Ishikawa (cell line): ENCODE results near the gene BANP.

Experiments used
- CEBPB ChIP-seq: IDR thresholded peaks from 2 replicates; pipeline ENCODE4 v1.6.1; 2012
- CREB1 ChIP-seq: IDR thresholded peaks from 2 replicates; pipeline ENCODE4 v1.6.1; 2012; ENCODE audit warnings: low read depth
- EGR1 ChIP-seq: IDR thresholded peaks from 2 replicates; pipeline ENCODE4 v1.6.1; 2012
- EP300 ChIP-seq: IDR thresholded peaks from 2 replicates; pipeline ENCODE4 v1.6.1; 2012; ENCODE audit warnings: borderline replicate concordance
- TAF1 ChIP-seq: IDR thresholded peaks from 2 replicates; pipeline ENCODE4 v1.6.1; 2012; ENCODE audit warnings: low read depth, mild to moderate bottlenecking
- YY1 ChIP-seq: IDR thresholded peaks from 2 replicates; pipeline ENCODE4 v1.6.1; 2012; ENCODE audit warnings: low read depth
- TF ChIP-seq, protein P1 (sequence below): IDR thresholded peaks from 2 replicates; pipeline ENCODE4 v1.6.1; 2012
- TF ChIP-seq, protein P2 (sequence below): IDR thresholded peaks from 2 replicates; pipeline ENCODE4 v1.6.1; 2012

DNA sequence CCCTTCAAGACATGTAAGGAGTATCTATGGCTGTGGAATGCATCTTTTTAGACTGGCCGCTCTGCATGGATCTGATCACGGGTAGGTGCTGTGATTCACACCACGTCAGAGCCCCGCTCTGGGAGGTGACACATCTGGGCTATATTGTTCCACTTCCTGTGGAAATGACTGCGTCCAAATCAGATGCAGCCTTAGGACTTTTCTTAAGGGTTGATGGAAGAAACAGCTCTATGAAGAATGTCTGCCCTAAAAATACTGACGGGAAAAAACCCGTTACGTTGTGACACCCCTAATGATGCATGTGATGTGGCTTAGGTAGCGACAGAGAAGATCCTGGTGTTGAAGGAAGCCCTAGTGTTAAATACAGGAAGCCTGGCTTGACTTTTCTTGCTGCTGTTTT is 12.2 kb downstream of the BANP start:
- no peak for TF ChIP-seq TAF1
- TF ChIP-seq, protein P1, sequence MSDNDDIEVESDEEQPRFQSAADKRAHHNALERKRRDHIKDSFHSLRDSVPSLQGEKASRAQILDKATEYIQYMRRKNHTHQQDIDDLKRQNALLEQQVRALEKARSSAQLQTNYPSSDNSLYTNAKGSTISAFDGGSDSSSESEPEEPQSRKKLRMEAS = no peak
- no peak for TF ChIP-seq CREB1
- TF ChIP-seq CEBPB = no peak
- TF ChIP-seq EP300 = no peak
- TF ChIP-seq EGR1 = no peak
- TF ChIP-seq YY1 = no peak
- TF ChIP-seq, protein P2, sequence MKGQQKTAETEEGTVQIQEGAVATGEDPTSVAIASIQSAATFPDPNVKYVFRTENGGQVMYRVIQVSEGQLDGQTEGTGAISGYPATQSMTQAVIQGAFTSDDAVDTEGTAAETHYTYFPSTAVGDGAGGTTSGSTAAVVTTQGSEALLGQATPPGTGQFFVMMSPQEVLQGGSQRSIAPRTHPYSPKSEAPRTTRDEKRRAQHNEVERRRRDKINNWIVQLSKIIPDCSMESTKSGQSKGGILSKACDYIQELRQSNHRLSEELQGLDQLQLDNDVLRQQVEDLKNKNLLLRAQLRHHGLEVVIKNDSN = no peak
